A673 (cell line): ENCODE measurements around the gene FXR2.

ENCODE experiments used
- EZH2 ChIP-seq: fragments of 200-600 bp; sonication (generic); IDR thresholded peaks from 2 replicates; pipeline ENCODE4 v1.6.1; 2017; ENCODE audit warnings: borderline replicate concordance, low read depth, mild to moderate bottlenecking, mixed read lengths, antibody characterized with exemption, low read length; ENCODE audit not compliant: poor library complexity, severe bottlenecking
- TF ChIP-seq, protein P1 (sequence below): fragments of 300-800, 200-600 bp; sonication (generic); conservative IDR thresholded peaks from 2 replicates; pipeline ENCODE4 v1.5.1; 2017; ENCODE audit warnings: low read depth, mild to moderate bottlenecking, antibody characterized with exemption, low read length, moderate library complexity, mixed read lengths

DNA sequence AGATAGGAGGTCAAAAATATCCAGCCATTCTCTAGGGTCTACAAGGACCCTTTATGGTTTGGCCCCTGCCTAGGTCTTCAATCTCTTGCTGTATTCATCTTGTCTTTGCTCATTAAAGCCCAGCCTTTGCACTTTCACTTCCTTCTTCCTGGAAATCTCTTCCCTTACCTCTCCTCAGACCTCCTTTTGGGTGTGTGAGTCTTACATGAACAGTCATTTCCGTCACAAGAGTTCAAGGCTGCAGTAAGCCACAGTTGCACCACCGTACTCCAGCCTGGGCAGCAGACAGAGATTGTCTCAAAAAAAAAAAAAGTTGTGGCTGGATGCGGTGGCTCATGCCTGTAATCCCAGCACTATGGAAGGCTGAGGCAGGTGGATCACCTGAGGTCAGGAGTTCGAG, 30.1 kb upstream of the FXR2 start:
- no peak for TF ChIP-seq EZH2
- TF ChIP-seq, protein P1, sequence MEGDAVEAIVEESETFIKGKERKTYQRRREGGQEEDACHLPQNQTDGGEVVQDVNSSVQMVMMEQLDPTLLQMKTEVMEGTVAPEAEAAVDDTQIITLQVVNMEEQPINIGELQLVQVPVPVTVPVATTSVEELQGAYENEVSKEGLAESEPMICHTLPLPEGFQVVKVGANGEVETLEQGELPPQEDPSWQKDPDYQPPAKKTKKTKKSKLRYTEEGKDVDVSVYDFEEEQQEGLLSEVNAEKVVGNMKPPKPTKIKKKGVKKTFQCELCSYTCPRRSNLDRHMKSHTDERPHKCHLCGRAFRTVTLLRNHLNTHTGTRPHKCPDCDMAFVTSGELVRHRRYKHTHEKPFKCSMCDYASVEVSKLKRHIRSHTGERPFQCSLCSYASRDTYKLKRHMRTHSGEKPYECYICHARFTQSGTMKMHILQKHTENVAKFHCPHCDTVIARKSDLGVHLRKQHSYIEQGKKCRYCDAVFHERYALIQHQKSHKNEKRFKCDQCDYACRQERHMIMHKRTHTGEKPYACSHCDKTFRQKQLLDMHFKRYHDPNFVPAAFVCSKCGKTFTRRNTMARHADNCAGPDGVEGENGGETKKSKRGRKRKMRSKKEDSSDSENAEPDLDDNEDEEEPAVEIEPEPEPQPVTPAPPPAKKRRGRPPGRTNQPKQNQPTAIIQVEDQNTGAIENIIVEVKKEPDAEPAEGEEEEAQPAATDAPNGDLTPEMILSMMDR: no peak
